MM.1S (cell line): Measurements from ENCODE around the gene GLCCI1.

ENCODE experiments used
- DNase-seq: peaks from one replicate; pipeline ENCODE4 v3.0.0-alpha.2; 2015
- H2AFZ ChIP-seq: fragments of 300-600 bp; sonication (generic); 2 replicates; pipeline ENCODE4 v1.6.0; 2016; ENCODE audit warnings: antibody characterized with exemption, low read length
- H3F3A ChIP-seq: fragments of 300-600 bp; sonication (generic); 2 replicates; pipeline ENCODE4 v1.6.1; 2016; ENCODE audit warnings: mild to moderate bottlenecking, antibody characterized with exemption, low read length, moderate library complexity, mixed read lengths; ENCODE audit not compliant: insufficient read depth
- H3K27ac ChIP-seq: fragments of 300-600 bp; sonication (generic); 2 replicates; pipeline ENCODE4 v1.5.1; 2016; ENCODE audit warnings: mild to moderate bottlenecking, low read length
- H3K27me3 ChIP-seq: fragments of 300-600 bp; sonication (generic); replicated peaks from 2 replicates; pipeline ENCODE4 v1.6.0; 2016; ENCODE audit warnings: low read length; ENCODE audit not compliant: insufficient read depth
- H3K36me3 ChIP-seq: fragments of 300-600 bp; sonication (generic); replicated peaks from 2 replicates; pipeline ENCODE4 v1.6.1; 2016; ENCODE audit warnings: mild to moderate bottlenecking, low read length, mixed read lengths; ENCODE audit not compliant: insufficient read depth
- H3K4me1 ChIP-seq: fragments of 300-600 bp; sonication (generic); 2 replicates; pipeline ENCODE4 v1.6.1; 2016; ENCODE audit warnings: low read length, mixed read lengths
- H3K4me2 ChIP-seq: fragments of 300-600 bp; sonication (generic); 2 replicates; pipeline ENCODE4 v1.6.0; 2016; ENCODE audit warnings: low read depth, low read length
- H3K4me3 ChIP-seq: fragments of 300-600 bp; sonication (generic); 2 replicates; pipeline ENCODE4 v1.5.1; 2016; ENCODE audit warnings: low read length, mixed read lengths
- H3K79me2 ChIP-seq: fragments of 300-600 bp; sonication (generic); 2 replicates; pipeline ENCODE4 v1.6.1; 2016; ENCODE audit warnings: mixed run types, low read length, mixed read lengths
- H3K9ac ChIP-seq: fragments of 300-600 bp; sonication (generic); 2 replicates; pipeline ENCODE4 v1.6.1; 2016; ENCODE audit warnings: low read length, mixed read lengths
- H3K9me2 ChIP-seq: fragments of 300-600 bp; sonication (generic); replicated peaks from 2 replicates; pipeline ENCODE4 v1.6.1; 2016; ENCODE audit warnings: mild to moderate bottlenecking, low read length, mixed read lengths; ENCODE audit not compliant: insufficient read depth
- H3K9me3 ChIP-seq: fragments of 300-600 bp; sonication (generic); replicated peaks from 2 replicates; pipeline ENCODE4 v1.6.1; 2016; ENCODE audit warnings: mild to moderate bottlenecking, low read length, mixed read lengths; ENCODE audit not compliant: insufficient read depth
- H4K20me1 ChIP-seq: fragments of 300-600 bp; sonication (generic); 2 replicates; pipeline ENCODE4 v1.6.1; 2016; ENCODE audit warnings: mild to moderate bottlenecking, low read length, moderate library complexity, mixed read lengths; ENCODE audit not compliant: insufficient read depth
- EZH2 ChIP-seq: fragments of 300-600 bp; sonication (generic); optimal IDR thresholded peaks from 2 replicates; pipeline ENCODE3; 2017; ENCODE audit warnings: low read depth, mild to moderate bottlenecking, antibody characterized with exemption, low read length, mixed read lengths
- EZH2phosphoT487 ChIP-seq: fragments of 300-600 bp; sonication (generic); IDR thresholded peaks from 2 replicates; pipeline ENCODE4 v1.6.1; 2018; ENCODE audit warnings: antibody characterized with exemption, low read length
- TF ChIP-seq, protein P1 (sequence below): fragments of 300-600 bp; sonication (generic); IDR thresholded peaks from 2 replicates; pipeline ENCODE4 v1.5.1; 2016; ENCODE audit warnings: antibody characterized with exemption, low read length, mixed read lengths

GLCCI1 gene

DNA sequence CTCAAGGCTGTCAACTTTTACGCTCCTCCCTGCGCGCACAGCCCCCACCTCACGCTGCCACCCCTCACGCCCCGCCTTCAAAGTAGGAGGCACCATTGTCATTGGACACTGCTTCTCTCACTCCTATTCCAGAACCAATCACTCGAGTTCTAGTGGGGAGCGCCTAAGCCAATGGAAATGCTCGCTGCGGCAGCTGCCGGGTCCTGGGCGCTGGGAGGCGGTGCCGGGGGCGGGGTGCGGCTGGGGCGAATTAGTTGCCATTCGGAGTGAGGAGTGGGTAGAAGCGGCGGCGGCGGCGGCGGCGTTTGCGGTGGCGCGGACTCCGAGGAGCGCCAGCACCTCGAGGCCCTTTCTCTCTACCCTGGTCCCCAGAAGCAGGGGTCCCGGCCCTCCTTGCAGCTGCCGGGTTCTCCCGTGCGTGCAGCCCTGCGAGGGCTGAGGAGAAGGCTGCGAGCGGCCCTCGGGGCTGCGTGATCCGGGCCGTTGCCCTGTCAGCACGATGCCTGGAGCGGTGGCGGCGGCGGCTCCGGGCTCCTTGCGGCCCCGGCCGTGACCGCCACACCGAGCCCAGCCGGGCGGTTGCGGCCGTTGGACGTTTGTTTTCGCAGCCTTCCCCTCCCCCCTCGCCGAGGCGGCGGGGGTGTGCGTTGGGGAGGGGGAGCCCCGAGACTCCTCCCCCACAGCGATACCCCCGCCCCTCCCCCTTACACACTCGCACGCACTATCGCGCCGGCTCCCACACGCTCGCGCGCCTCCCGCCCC is at the start of gene GLCCI1:
GLCCI1 (plus strand) TSS at position 253 of the 762 bp plus-strand sequence. CDS start 555 bp downstream, outside the sequence.
- peaks cover 31% of the 10 kb centered on the region; the same call in 1 of the 2 replicates for H3K4me1 ChIP-seq
- H2AFZ ChIP-seq, result peak within 1 kb of the TSS; percentile 40

DNA sequence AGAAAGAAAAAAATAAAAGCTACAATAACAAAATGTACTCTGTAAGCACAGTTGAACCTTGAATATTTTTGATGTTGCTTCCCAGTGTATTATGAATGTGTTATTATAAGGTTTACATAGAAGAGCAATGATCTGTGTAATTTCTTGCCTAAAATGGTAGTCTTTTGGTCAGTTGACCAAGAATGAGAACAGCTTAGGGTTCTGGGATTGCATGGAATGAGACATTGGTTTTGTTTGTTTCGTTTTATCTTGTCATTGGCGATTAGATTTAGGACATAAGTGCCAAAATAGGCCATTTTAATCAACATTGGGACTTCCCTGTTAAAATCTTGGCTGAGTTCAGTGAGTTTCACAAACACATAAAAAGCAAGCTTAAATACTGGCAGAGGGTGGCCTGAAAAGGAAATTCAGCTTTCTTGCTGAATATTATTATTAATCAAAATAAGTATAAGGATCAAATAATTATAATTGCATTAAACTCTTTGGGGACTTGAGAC is 49.1 kb upstream of the GLCCI1 start:
- H3K79me2 ChIP-seq, result no peaks in the 10 kb centered on the region
- TF ChIP-seq, protein P1, sequence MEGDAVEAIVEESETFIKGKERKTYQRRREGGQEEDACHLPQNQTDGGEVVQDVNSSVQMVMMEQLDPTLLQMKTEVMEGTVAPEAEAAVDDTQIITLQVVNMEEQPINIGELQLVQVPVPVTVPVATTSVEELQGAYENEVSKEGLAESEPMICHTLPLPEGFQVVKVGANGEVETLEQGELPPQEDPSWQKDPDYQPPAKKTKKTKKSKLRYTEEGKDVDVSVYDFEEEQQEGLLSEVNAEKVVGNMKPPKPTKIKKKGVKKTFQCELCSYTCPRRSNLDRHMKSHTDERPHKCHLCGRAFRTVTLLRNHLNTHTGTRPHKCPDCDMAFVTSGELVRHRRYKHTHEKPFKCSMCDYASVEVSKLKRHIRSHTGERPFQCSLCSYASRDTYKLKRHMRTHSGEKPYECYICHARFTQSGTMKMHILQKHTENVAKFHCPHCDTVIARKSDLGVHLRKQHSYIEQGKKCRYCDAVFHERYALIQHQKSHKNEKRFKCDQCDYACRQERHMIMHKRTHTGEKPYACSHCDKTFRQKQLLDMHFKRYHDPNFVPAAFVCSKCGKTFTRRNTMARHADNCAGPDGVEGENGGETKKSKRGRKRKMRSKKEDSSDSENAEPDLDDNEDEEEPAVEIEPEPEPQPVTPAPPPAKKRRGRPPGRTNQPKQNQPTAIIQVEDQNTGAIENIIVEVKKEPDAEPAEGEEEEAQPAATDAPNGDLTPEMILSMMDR, result no peak
- no peaks in the 10 kb centered on the region for H3K36me3 ChIP-seq
- H2AFZ ChIP-seq, result peak overlapping the region; percentile 22; the same call in 1 of the 2 replicates
- H3K9me3 ChIP-seq, result no peaks in the 10 kb centered on the region
- H3K9ac ChIP-seq, result no peak overlapping the region
- H3K9me2 ChIP-seq, result no peaks in the 10 kb centered on the region
- peak overlapping the region; percentile 34; the same call in 1 of the 2 replicates for H3K4me2 ChIP-seq
- no peaks in the 10 kb centered on the region for H4K20me1 ChIP-seq
- DNase-seq, result no peak
- no peak overlapping the region for H3K4me3 ChIP-seq
- peaks cover 32% of the 10 kb centered on the region for H3F3A ChIP-seq
- peak overlapping the region; percentile 81; the same call in 1 of the 2 replicates for H3K27ac ChIP-seq
- H3K4me1 ChIP-seq, result peaks cover 59% of the 10 kb centered on the region
- H3K27me3 ChIP-seq, result no peaks in the 10 kb centered on the region

More for the DNA sequence above, at the start of gene GLCCI1:
- Histone ChIP-seq H3K27me3 (no peaks in the 10 kb centered on the region), H3K9ac (peak within 1 kb of the TSS; percentile 90), H3K4me2 (peak within 1 kb of the TSS; percentile 69), H3F3A (peaks cover 39% of the 10 kb centered on the region), H3K27ac (peak within 1 kb of the TSS; percentile 83), H3K9me3 (no peaks in the 10 kb centered on the region), H3K4me3 (peak within 1 kb of the TSS; percentile 84), H3K79me2 (peaks cover 47% of the 10 kb centered on the region), H3K9me2 (no peaks in the 10 kb centered on the region), H4K20me1 (peaks cover 6% of the 10 kb centered on the region; the same call in 1 of the 2 replicates), H3K36me3 (no peaks in the 10 kb centered on the region)
- peak; percentile 99 for DNase-seq
- TF ChIP-seq, protein P1, result no peak
- TF ChIP-seq EZH2phosphoT487, result no peak
- TF ChIP-seq EZH2, result no peak

DNA sequence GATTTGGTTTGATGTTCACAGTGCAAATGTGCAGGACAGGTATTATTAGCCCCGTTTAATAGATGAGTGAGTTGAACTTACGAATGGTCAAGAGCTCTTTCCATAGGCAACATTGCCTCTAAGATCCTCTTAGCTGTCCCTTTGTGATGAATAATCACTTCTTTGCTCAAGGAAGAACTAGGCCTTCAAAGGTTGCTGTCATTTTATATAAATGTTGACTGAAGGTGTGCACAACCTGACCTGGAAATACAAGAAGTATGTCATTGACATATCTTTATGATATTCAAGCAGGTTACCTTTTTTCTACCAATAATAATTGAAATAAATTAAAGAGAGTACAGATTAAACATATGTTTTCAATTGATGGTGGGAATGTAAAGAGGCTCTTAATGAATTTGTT is 48.5 kb upstream of the GLCCI1 start:
- Histone ChIP-seq H3K27me3 (no peaks in the 10 kb centered on the region), H3K36me3 (no peaks in the 10 kb centered on the region), H3K9me3 (no peaks in the 10 kb centered on the region), H4K20me1 (no peaks in the 10 kb centered on the region), H3K9me2 (no peaks in the 10 kb centered on the region), H3F3A (peaks cover 32% of the 10 kb centered on the region), H3K79me2 (no peaks in the 10 kb centered on the region), H3K27ac (peak overlapping the region; percentile 81), H3K9ac (0 out of 2 replicates have a peak overlapping the region, but pooled peaks have one; percentile 2), H3K4me1 (peaks cover 61% of the 10 kb centered on the region), H2AFZ (no peak overlapping the region), H3K4me3 (no peak overlapping the region; the same call in 1 of the 2 replicates), H3K4me2 (peak overlapping the region; percentile 34; the same call in 1 of the 2 replicates)
- DNase-seq, result no peak
- TF ChIP-seq, protein P1, result no peak
- TF ChIP-seq EZH2, result no peak
- no peak for TF ChIP-seq EZH2phosphoT487
